Smooth muscle cell (in vitro differentiated cells): Measurements from ENCODE around the gene FAM83B. TPM values are rescaled to one million over a fixed set of nuclear protein-coding genes. Genes with fewer than 3 reads are reported as not detected.
"Not testable (repeated sequence)": the region's sequence is repeated elsewhere in the genome, so short reads cannot be mapped to it uniquely, and the experiment has no call there.

Experiments
- DNase-seq: peaks from one replicate; lab custom pipeline; 2025; ENCODE audit not compliant: unreplicated experiment; lab: John Stamatoyannopoulos, UW
- H2AFZ ChIP-seq: fragments of 200-600 bp; sonication (generic); 2 replicates; pipeline ENCODE4 v1.6.0; 2016; ENCODE audit warnings: antibody characterized with exemption, low read depth, mild to moderate bottlenecking
- H3F3A ChIP-seq: fragments of 200-600 bp; sonication (generic); 2 replicates; pipeline ENCODE4 v1.6.0; 2017; ENCODE audit warnings: antibody characterized with exemption, low read depth
- H3K27ac ChIP-seq: fragments of 200-600 bp; sonication (generic); 2 replicates; pipeline ENCODE4 v1.5.1; 2016; ENCODE audit warnings: low read depth, mild to moderate bottlenecking
- H3K27me3 ChIP-seq: fragments of 200-600 bp; sonication (generic); 2 replicates; pipeline ENCODE4 v1.6.1; 2016; ENCODE audit warnings: low read depth, mild to moderate bottlenecking
- H3K36me3 ChIP-seq: fragments of 200-600 bp; sonication (generic); 2 replicates; pipeline ENCODE4 v1.5.1; 2016; ENCODE audit warnings: low read depth
- H3K4me1 ChIP-seq: fragments of 200-600 bp; sonication (generic); 2 replicates; pipeline ENCODE4 v1.5.1; 2016; ENCODE audit warnings: low read depth
- H3K4me2 ChIP-seq: fragments of 200-600 bp; sonication (generic); 2 replicates; pipeline ENCODE4 v1.6.0; 2016; ENCODE audit warnings: mild to moderate bottlenecking
- H3K4me3 ChIP-seq: fragments of 200-600 bp; sonication (generic); 2 replicates; pipeline ENCODE4 v1.5.1; 2016; ENCODE audit warnings: mild to moderate bottlenecking
- H3K79me2 ChIP-seq: fragments of 200-600 bp; sonication (generic); 2 replicates; pipeline ENCODE4 v1.6.0; 2016; ENCODE audit warnings: low read depth, mild to moderate bottlenecking
- H3K9ac ChIP-seq: fragments of 200-600 bp; sonication (generic); 2 replicates; pipeline ENCODE4 v1.6.0; 2016; ENCODE audit warnings: low read depth
- H3K9me3 ChIP-seq: fragments of 200-600 bp; sonication (generic); replicated peaks from 2 replicates; pipeline ENCODE4 v1.5.1; 2016; ENCODE audit warnings: low read depth
- H4K20me1 ChIP-seq: fragments of 200-600 bp; sonication (generic); 2 replicates; pipeline ENCODE4 v1.6.0; 2016; ENCODE audit warnings: low read depth
- CTCF ChIP-seq: fragments of 200-600 bp; sonication (generic); IDR thresholded peaks from 2 replicates; pipeline ENCODE4 v1.5.1; 2017; ENCODE audit warnings: borderline replicate concordance, mild to moderate bottlenecking, antibody characterized with exemption; ENCODE audit not compliant: insufficient read depth, poor library complexity, severe bottlenecking
- WGBS: methylation state at CpG from one replicate; pipeline ENCODE4 v1.1.7; 2016; ENCODE audit warnings: low lambda C conversion rate; 5-methylcytosine and 5-hydroxymethylcytosine counted together
- polyA plus RNA-seq: library from polyadenylated mRNA; unstranded; fragments of >200 nt; fragmentation: Nextera tagmentation; extraction: Ambion mirVana; gene quantifications from 2 replicates; pipeline ENCODE4 v1.2.1, GENCODE V29; 2016
- total RNA-seq: library from RNA; depleted of rRNA; stranded (reverse); fragments of >200 nt; gene quantifications from 2 replicates; pipeline ENCODE4 v1.2.3, GENCODE V29; 2014

The FAM83B gene
- total and polyA plus RNA-seq, 2 experiments from 2014 or later = 1.1 to 28.7 TPM

- Histone ChIP-seq H3K9me3 (peaks cover 5% of the 10 kb centered on the region), H4K20me1 (no peaks in the 10 kb centered on the region), H3K36me3 (no peaks in the 10 kb centered on the region), H3K79me2 (no peaks in the 10 kb centered on the region), H3K4me1 (no peaks in the 10 kb centered on the region), H3K4me2 (peak overlapping the region; percentile 21), H3K9ac (no peak overlapping the region), H2AFZ (no peak overlapping the region), H3K27me3 (no peaks in the 10 kb centered on the region), H3K4me3 (no peak overlapping the region), H3F3A (peaks cover 3% of the 10 kb centered on the region), H3K27ac (no peak overlapping the region)
- no peak for TF ChIP-seq CTCF
- no peak for DNase-seq
- 17% methylated on average over 3 of the region's 3 CpGs for WGBS
Observed at GRCh38 chr6:54937371-54937770, 90.8 kb downstream of the FAM83B start.

- Histone ChIP-seq H4K20me1 (no peaks in the 10 kb centered on the region), H3K4me2 (no peak overlapping the region), H3K9ac (no peak overlapping the region), H2AFZ (no peak overlapping the region), H3K27ac (no peak overlapping the region), H3K4me3 (no peak overlapping the region), H3K9me3 (no peaks in the 10 kb centered on the region), H3K4me1 (no peaks in the 10 kb centered on the region), H3K79me2 (no peaks in the 10 kb centered on the region), H3K27me3 (no peaks in the 10 kb centered on the region), H3K36me3 (no peaks in the 10 kb centered on the region), H3F3A (no peaks in the 10 kb centered on the region)
- DNase-seq = no peak
- no peak for TF ChIP-seq CTCF
Observed at GRCh38 chr6:54957698-54958097, 111.1 kb downstream of the FAM83B start.

GRCh38 chr6:54958446-54958845 lies 111.9 kb downstream of the FAM83B start:
- H3K27me3 ChIP-seq = no peaks in the 10 kb centered on the region
- no peaks in the 10 kb centered on the region for H3K4me1 ChIP-seq
- H3K27ac ChIP-seq = no peak overlapping the region
- no peaks in the 10 kb centered on the region for H3K79me2 ChIP-seq
- no peak for TF ChIP-seq CTCF
- no peak overlapping the region for H3K4me3 ChIP-seq
- DNase-seq = no peak
- H4K20me1 ChIP-seq = no peaks in the 10 kb centered on the region
- WGBS = 92% methylated on average over 3 of the region's 3 CpGs
- H2AFZ ChIP-seq = no peak overlapping the region
- no peaks in the 10 kb centered on the region for H3F3A ChIP-seq
- H3K4me2 ChIP-seq = no peak overlapping the region
- H3K9me3 ChIP-seq = no peaks in the 10 kb centered on the region
- no peak overlapping the region for H3K9ac ChIP-seq
- no peaks in the 10 kb centered on the region for H3K36me3 ChIP-seq

GRCh38 chr6:54959820-54960219 lies 113.2 kb downstream of the FAM83B start:
- Histone ChIP-seq H3K4me1 (no peaks in the 10 kb centered on the region), H3K4me3 (no peak overlapping the region), H3F3A (no peaks in the 10 kb centered on the region), H3K9me3 (no peaks in the 10 kb centered on the region), H3K27me3 (no peaks in the 10 kb centered on the region), H3K9ac (no peak overlapping the region), H2AFZ (no peak overlapping the region), H4K20me1 (no peaks in the 10 kb centered on the region), H3K27ac (no peak overlapping the region), H3K4me2 (no peak overlapping the region), H3K79me2 (no peaks in the 10 kb centered on the region), H3K36me3 (no peaks in the 10 kb centered on the region)
- 82% methylated on average over 4 of the region's 4 CpGs for WGBS
- no peak for DNase-seq
- no peak for TF ChIP-seq CTCF

- not testable (repeated sequence) for H3K27me3 ChIP-seq, H3K9me3 ChIP-seq, H3K79me2 ChIP-seq, H4K20me1 ChIP-seq, H3K36me3 ChIP-seq, H3K4me1 ChIP-seq, DNase-seq, H3K4me2 ChIP-seq, H3F3A ChIP-seq, H3K27ac ChIP-seq, H3K4me3 ChIP-seq, H3K9ac ChIP-seq, H2AFZ ChIP-seq
- 87% methylated on average over 23 of the region's 23 CpGs for WGBS
Observed at GRCh38 chr6:54961372-54961771, 114.8 kb downstream of the FAM83B start.
